HG03097 (cell line): ENCODE results near the gene CSN3.

Source experiments
- ATAC-seq: cut with Tn5 transposase; IDR thresholded peaks from one replicate; pipeline ENCODE4 v1.9.1; 2021; ENCODE audit not compliant: unreplicated experiment, low FRiP score

CSN3 gene

GRCh38 chr4:70288651-70289050, 46.3 kb downstream of the CSN3 start:
- no peak for ATAC-seq

DNA sequence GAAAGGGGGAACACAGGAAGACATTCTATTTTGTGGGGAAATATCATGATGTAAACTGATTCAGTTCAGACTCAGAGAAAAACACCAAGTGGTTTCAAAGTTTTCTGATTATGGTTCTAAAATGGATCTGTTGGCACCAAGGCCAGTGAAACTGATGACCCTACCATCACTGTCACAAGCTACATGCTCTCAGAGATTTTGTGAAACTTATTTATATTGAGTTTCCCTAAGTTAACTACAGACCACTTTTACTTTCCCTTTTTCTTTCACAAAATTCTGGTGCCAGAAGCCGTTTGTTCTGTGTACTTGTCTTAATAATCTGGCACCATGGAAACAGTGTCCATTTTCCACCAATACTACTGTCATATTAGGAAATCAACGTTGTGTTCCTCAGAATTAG, 48.9 kb downstream of the CSN3 start:
- no peak for ATAC-seq

GRCh38 chr4:70297576-70297975, 55.2 kb downstream of the CSN3 start:
- no peak for ATAC-seq

- ATAC-seq, result no peak
These were observed 55.7 kb downstream of the CSN3 start for GRCh38 chr4:70298051-70298450.

DNA sequence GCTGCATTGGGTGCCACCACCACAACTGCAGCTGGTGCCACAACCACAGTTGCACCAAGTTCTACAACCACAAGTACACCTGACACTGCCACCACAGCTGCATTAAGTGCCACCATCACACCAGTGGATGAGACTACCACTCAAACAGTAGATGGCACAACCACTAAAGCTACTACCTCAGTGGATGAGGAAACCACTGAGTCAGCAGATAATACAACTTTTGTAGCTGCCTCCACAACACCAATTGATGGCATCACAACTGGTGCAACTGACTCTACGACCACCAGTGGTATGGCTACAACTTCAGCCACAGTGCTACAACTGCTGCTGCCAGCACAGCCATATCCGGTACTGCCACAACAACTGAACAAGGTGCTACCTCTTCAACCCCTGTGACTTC, 57.2 kb downstream of the CSN3 start:
- no peak for ATAC-seq

DNA sequence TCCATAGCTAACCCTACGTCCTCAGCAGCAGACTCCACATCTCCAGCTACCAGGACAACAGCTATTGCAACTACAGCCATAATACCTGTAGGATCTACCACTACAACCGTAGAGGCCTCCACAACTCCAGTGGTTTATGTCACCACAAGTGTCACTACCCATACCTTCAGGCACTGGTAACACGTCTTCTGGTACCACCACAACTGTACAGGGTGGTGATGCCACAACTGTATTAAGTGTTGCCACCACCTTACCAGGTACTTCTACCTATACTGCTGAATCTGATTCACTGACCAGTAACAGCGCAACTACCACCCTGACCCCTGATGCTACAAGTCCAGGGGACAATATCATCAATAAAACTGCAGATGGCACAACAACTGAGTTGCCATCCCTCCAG, 57.8 kb downstream of the CSN3 start:
- ATAC-seq, result no peak
